GM18909 (cell line): ENCODE measurements around the gene DOK5.

Experiments used
- ATAC-seq: cut with Tn5 transposase; IDR thresholded peaks from one replicate; pipeline ENCODE4 v1.9.1; 2021; ENCODE audit warnings: mild to moderate bottlenecking; ENCODE audit not compliant: unreplicated experiment, poor library complexity

DOK5 gene

DNA sequence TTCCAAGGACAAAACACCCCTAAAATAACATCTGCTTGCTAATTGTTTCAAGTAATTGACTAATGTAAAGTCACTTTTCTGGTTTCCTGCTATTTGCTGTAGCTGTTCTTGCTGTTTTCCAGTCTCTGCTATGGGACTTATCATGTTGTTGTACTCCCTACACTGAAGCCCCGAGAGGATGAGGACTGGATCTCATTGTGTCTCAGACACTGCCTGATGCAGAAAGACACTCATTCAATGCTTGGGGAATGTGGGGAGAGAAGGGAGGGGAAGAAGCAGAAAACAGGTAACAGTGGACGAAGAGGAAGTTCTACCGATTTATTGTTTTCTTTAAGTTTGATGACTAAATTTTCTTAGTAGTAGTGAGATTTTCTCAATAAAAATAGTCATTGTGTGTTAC lies 79.8 kb downstream of the DOK5 start:
- ATAC-seq, result no peak

DNA sequence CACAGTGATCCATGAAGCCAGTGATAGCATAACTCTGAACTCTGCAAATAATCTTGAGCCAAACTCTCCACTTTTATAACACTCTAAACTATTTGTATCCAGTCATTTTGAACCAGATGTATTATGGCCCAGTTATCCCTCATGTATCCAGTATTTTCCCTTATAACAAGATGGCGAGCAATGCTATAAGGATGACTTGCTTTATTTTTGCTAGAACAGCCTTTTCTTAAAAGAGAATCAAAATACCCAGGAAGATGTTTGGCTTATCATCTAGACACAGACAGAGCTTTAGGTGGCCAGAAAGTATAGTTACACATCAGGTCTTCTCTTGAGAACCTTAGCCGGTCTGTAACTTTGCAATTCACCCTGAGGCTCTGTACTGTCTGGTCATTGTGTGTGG lies 81.0 kb downstream of the DOK5 start:
- no peak for ATAC-seq

DNA sequence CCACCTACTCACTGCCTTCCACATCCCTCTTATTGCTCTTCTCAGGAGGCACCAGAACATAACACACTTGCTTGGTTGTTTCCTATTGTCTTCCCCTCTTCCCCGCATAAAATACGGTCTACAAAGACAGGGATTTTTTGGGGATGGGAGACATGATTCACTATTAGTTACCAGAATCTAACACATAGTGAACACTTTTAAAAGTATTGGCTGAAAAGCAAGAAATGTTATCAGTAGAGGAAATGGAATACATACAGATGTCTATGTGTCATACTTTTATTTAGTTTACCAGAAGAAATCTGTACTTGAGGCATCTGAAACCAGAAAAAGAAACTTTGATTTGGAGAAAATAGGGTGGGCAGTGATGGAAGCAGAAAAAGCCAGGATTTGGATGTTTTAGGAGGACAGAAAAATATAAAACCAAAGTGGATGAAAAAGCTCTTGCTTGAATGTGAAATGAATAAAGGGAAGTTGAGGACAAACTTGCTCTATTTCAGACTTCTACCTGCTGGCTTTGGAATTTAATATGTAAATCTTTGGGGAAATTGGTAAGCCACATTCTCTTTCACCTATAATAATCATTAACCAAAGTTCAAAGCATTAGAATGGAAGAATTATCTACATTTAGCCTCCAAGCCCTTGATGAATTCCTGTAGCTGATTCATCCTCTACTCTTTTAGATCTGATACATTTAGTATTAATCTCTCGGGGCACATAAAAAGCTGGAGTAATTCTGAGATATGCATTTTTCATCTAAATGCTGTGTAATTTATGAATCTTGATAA lies 82.6 kb downstream of the DOK5 start:
- ATAC-seq, result no peak

DNA sequence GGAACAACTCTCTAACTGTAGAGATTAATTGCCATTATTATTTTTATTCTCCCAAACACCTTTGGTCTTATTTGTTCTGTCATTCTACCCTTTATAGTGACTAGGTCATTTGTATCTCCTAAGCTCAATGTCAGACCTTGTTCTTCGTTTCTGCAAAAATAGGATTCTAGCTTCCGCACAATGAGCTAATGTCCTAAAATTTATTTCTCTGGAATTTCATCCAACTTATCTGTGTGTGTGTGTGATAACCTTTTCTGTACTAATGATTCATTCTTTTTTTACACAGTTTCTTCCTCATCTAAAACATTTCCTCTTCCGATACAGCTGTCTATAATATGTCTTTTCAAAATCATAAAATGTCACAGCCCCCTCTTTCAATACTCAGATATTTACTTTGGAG lies 84.5 kb downstream of the DOK5 start:
- no peak for ATAC-seq

DNA sequence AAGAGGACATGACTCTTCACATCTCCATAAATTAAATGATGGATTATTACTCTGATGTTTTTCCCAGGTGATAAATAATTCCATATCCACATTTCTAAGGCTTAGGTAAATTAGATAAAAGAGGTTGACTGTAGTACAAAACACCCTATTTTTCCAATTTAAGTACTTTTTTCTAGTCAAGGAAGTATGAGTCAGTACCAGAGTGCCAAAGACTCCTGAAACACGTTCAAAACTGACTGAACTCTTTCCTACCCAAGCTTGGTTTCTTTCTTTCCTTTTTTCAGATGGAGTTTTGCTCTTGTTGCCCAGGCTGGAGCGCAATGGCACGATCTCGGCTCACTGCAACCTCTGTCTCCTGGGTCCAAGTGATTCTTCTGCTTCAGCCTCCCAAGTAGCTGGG lies 85.0 kb downstream of the DOK5 start:
- no peak for ATAC-seq

DNA sequence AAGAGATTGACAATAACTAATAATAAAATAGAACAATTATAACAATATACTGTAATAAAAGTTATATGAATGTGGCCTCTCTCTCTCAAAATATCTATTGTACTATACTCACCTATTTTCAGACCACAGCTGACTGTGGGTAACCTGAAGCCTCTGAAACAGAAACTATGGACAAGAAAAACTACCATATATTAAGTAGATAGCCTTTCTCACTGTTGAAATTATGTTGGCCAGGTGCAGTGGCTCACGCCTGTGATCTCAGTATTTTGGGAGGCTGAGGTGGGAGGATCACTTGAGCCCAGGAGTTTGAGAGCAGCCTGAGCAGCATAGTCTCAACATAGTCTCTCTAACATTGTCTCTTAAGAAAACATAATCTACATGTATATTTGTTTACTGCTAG lies 89.9 kb downstream of the DOK5 start:
- ATAC-seq, result no peak

DNA sequence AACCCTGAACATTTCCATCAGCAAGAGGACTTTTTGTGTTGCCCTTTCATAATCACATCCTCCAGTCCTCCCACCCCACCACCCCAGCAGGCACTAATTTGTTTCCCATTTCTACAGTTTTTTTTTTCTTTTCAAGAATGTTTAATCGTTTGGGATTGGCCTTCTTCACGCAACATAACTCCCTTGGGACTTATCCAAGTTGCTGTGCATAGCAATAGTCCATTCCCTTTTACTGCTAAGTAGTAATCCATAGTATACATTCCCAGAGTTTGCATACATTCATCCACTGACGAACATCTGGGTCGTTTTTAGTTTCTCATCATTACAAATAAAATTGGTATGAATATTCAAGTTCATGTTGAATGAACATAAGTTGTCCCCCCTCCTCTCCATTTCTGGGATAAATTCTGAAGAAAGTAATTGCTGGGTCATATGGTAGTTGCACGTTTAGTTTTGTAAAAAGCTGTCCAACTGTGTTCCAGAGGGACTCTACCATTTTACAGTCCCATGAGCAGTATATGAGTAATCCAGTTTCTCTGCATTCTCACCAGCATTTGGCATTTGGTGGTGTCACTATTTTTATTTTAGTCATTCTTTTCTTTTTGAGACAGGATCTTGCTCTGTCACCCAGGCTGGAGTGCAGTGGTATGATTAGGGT lies 90.8 kb downstream of the DOK5 start:
- no peak for ATAC-seq

DNA sequence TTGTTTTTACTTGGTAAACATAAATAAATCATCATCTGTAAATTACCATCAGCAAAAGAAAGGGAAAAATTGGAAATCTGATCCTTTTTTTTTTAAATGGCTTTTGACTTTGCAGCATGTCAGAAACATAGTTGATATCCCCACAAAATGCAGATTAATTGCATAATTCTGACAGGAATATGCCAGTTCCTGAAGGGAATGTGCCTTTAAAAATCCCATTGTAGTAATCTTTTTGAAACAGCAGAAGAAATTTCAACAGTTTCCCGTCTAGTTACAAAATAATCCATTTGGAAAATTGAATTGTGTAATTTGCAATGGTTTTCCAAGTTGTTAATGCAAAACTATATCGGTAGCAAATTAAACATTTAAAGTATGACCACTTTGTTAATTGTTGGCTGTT lies 95.2 kb downstream of the DOK5 start:
- no peak for ATAC-seq

DNA sequence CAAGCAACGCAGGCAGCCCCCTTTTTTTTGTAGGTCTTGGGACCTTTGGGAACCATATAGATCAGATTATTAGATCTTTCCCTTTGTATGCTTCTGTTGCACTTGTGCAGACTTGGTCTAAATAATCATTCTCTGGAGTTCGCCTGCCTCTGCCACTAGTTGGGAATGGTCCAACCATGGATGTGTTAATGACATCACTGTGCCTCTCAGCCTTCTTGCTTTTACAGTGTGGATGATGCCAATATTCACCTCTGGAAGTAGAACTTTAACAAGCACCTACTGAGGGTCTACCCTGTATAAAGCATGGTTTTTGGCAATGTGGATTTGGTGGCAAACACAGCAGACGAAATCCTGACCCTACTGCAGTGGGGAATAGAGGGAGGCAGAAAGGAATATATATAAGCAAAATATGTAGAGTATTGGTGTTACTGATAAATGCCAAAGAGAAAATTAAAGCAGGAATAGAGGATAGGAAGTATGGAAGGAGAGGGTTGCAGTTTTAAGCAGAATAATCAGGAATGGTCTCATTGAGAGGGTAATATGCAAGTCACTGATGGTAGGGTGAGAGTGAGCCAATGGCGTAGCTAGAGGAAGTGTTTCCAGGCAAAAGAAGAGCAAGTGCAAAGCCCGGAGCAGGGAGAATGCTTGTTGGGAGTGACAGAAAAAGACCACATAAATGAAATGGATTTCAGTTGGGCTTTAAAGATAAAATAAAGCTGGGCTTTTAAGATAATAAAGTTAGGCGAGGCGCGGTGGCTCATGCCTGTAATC lies 97.5 kb downstream of the DOK5 start:
- no peak for ATAC-seq

DNA sequence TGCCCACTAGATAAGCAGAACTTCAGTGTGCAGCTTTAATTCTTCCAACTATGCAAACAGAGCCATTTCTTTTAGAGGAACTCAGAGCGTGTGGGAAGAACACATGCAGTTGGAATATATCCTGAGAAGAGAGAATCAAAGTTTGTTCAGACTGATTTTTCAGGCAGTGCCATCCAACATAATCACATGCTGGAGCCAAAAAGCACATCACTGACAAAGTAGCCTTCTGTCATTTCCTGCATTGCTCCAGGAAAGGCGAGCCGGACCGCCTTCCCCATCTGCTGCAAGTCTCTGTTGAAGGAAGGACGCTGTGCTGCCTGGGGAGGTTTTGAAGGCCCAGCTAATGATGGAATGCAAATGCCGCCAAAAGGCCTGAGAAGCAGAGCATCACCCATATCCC lies 98.4 kb downstream of the DOK5 start:
- no peak for ATAC-seq

DNA sequence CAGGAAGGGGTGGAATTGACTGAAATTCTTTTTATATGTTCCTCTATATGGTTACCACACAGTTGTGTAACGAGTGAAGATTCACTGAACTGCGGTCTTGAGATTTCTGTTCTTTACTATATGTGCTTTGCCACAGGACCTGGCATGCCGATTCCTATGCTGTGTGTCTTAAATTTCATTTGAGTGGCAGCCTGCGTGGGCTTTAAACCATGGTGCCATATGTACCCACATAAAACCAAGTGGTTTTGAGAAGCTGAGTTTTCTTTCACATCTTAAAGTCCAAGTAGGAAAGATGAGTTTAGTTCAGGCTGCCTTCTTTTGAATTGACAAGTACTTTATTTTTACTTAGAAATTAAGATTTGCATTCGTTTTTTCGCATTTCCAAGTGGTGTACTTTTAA lies 101.1 kb downstream of the DOK5 start:
- no peak for ATAC-seq

DNA sequence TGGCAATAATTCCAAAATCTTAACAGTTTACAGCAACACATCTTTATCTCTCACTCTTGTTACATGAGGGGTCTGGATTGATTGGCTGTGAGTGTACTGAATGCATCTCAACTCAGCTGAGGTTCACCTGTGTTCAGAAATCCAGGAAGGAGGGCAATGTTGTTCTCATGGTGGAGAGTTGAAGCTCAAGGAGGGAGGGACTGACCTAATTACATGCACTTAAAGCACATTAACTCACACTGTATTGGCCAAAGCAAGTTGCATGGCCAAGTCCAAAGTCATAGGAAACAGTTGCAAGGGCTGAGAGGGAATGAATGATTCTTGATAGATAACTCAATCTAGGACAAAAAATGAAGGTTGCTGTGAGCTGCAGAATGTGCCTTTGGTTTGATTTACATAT lies 102.2 kb downstream of the DOK5 start:
- no peak for ATAC-seq

DNA sequence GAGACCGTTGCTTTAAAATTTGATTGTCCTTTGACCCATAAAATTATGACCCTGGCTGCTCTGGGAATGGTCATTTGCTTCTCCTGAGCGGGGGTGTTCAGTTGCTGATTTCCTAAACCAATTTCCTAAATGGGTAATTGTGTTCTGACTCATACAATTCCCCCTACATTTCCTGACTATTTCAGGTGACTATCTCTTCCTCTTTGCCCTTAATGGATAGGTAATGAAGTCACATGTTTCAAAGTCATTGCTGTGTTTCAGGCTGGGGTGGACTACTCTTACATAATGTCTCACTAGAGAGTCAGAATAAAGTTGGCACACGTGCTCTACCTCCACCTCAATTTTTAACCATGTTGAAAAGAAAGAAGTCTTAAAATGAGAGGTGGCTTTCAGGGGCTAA lies 109.8 kb downstream of the DOK5 start:
- no peak for ATAC-seq

DNA sequence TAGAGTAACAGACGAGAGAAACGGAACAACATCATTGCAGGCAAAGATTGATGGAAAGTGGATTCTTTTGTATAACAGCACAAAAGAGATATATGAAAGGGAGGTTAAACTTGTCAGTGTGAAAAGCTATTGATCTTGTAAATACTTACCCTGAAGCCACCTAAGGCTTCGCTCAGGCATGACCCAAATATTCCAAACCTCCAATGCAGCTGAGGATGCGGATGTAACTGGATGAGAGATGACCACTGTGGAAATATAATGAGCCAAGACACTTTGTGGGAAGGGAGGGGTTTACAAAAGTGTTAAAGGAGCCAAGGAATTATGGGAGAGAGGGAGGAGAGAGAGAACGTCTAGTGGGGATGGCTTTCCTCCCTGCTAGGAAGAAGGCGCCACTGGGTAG lies 112.0 kb downstream of the DOK5 start:
- no peak for ATAC-seq

DNA sequence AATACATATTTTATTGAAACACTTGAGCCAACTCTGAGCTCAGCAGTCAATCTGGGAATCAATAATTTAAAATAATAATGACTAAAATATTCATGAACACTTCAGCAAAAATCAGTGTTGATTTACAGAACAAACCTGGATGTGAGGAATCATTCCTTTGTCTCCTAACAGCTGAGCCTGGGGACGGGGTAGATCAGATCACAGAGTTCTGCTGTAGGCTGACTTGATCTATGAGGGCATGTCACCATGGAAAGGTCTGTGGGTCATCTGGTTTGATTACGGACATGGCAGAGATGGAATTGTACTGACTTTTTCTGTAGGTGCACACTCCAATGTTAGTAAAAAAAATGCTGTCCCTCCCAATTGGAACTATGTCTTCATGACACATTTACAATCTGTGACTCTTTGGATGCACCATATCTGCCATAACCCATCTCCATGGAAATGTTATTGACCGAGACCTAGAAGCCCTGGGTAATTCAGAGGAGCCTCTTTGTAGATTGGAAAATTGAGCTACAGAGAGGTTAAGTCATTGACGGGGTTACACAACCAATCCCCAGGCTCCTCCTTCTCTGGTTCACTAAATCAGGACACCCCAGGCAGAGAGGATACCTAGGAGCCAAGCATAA lies 114.1 kb downstream of the DOK5 start:
- no peak for ATAC-seq

DNA sequence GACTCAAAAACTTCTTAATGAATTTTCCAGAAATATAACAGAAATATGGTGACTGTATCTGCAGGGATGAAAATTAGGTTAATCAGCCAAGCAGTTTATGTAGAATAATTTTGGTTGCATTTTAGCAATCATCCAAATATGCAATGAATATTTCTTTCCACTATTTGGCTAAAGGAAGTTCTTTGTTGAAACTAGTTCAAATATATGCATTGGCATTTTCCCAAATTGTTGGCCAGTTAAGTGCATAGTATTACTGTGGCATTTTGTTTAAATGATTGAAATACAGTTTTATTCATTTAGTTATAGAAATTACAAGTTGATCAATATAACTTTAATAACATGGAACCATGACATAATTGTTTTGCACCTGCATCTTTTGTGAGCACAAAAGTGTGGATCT lies 115.5 kb downstream of the DOK5 start:
- no peak for ATAC-seq

DNA sequence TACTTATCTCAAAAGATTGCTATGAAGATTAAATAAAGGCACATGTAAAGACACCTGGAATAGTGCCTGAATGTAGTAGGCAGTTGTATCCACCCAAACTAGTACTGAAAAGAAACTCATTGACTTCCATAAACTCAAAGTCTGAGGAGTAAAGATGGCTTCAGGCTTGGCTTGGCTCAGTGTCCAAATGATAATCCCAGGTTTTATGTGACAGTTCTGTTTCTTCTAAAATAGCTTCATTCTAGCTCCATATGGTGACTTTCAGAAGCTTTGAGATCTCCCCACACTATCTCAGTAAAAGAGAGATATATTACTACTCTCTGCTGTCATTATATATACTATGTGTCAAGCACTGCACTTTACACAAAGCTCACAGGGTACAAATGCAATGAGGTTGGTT lies 121.3 kb downstream of the DOK5 start:
- ATAC-seq, result no peak

DNA sequence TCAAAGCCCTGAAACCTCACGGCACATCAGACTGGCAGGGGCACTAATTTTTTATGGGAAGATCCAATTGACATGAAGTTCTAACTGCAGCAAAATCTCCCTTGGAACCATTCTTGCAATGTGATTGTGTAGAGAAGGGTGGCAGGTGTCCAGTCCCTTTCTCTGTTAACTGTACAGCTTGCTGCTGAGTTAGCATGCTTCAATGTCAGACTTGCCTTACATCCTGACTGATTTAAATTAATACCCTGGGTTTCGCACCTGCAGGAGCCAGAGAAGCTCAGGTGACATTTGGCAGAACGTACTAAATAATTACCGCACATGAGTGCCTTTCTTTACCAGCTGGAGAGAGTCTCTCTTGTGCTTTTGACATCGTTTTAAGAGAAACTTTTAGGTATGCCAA lies 123.0 kb downstream of the DOK5 start:
- no peak for ATAC-seq

DNA sequence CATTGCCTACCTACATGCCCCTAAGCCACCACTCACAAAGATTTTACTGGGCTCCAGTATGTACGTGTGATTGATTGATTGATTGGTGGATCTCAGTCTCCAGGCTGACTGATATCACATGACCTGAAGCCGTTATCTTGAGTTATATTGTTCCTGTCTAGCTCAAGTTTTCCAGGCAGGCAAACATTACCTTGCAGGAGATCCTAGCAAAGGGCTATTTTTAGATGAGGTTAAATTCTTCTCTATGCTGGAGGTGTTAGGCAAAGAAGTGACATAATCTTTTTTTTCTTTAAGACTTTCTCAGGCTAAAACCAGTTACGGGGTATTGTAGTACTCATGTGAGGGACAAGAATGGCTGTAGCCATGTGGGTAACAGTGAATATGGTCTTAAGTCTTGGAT lies 125.2 kb downstream of the DOK5 start:
- no peak for ATAC-seq

DNA sequence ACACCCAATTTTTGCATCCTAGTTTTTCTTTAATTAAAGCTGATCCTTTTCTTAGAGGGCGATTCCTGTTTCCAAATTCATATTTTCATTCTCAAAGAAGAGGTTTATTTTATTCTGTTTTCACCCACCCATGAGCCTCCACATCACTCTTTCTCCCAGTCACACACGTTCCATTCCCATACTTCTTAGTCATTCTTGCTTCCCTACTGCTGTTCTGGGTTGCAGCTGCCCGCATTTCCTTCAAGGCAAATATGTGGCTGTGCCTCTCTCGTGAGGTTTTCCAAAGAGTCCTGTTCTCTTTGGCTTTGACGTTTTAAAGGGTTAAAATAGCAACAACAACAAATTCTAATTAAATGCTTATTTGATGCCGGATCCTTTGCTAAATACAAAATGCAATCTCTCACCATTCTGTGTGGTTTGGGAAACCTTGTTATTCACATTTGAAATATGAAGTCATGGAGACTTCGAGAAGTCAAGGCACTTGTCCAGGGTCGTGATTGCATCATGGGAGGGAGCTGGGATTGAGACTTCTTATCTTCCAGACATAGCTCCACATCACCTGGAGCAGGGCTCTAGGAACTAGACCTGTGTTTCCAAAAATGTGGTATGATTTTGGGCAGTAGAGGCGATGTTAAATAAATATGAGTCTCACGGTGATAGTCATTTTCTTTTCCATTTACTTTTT lies 126.6 kb downstream of the DOK5 start:
- ATAC-seq, result no peak
